Activated CD4-positive, alpha-beta T cell treated with anti-CD3 and anti-CD28 coated beads, Interleukin-2, Interleukin-6, amounts not matched to agents 100 ng/mL and 50 ng/mL, durations not matched to agents 16 hours and 8 hours (primary cell): ENCODE measurements around the gene PCK1.

Experiments
- DNase-seq: peaks from one replicate; pipeline ENCODE4 v3.0.0-alpha.2; 2020

The PCK1 gene

DNA sequence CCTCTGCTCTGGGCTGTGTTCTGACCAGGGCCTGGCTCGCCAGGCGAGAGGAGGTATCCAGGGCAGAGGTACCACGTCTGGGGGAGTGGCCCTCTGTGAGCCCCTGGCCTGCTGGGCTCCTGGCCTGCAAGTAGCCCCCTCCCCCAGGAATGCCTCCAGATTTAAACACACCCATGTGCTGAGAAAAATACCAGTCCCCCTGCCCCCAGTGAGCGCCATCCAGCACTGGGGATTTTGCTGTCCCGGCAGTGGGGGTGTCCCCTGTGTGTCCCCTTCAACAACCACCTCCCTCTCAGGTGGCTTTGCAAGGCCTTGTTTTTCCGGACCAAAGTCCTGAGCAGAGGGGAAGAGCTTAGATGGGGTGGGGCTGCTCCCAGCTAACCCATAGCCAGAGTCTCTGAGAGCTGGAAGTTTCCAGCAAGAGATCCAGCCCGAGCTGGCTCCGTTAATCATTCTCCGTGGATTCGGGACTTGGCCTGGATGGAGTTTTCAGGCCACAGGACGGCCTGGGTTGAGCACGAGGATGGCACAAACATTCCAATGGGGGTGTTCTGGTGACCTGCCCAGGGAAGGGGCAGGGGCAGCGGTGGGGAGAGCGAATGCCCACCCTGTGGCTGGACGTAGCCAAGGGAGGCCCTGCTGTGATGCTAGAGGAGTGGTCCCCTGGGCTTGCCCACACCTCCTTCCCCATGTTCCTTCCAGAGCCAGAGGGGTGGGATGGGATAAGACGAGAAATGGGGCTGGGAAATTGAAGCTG lies 29.0 kb downstream of the PCK1 start:
- DNase-seq = no peak

DNA sequence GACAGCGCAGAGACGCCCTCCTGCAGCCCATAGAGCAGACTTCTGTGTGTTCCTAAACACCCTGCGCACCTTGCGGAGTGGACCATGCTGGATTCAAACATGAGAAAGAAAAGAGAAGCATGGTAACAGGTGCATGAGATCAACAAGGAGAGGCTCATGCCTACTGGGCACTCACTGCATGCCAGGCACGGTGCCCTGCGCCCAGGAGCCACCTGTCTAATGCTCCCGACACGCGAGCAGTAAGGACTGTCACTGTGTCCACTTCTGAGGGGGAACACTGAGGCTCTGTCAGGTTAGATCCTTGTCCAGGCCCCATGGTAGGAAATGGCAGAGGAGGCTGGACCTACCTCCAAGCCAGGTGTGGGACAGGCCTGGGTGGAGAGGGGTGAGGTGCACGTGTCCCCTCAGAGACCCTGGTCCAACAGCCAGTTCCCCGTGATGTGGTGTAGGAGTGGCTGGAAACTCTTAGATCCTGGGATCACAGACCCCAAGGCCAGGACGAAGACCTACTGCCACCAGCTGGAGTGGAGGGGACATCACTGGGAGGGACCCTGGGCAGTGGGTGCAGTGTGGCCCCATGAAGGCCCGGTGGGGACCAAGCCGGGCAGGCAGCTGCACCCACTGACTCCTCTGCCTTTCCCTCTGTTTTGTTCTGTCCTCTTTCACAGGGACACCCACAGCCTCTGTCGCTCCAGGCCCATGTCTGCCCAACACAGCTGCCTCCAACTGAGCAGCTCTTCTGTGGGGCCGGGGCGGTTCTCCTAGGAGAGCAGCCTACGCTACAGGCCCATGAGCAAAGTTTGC lies 29.8 kb downstream of the PCK1 start:
- no peak for DNase-seq

DNA sequence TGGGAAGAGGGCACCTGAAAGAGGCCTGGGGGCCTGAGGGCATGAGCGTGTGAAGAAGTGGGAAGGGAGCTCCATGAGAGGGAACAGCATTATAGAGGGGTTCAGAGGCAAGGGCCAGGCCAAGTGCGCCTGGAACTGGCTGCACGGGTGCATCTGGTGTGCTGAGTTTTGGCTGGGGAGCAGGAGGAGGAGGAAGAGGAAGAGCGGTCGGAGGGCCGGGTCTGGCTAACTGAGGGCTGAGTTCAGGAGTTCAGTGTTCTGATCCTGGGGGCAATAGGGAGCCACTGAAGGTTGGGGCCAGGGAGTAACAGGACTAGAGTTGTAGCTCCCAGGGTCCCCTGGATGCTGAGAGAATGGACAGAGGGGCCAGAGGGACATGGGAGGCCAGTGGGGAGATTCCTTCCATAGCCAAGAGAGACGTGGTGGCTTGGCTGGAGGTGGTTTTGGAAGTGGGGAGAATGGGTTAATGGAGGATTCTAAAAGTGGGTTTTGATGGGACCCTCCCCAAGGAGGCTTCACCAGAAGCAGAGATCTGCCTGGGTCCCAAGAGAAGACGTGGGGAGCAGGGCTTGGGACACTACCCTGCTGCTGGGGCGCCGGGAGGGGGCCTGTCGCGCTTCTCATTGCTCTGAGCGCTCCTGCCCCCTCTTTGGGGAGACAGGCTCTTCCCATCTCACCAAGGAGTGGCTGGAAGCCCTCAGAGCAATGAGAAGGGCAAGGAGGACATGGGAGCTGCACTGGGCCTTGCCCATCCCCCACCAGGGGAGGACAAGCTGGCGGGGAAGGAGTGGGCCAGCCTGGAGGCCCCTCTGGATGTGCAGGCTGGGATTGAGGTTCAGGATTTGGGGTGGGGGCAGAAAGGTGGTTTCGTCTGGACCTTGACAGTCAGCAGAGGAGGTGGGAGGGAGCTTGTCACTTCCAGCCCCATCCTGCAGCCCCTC lies 30.6 kb downstream of the PCK1 start:
- no peak for DNase-seq

DNA sequence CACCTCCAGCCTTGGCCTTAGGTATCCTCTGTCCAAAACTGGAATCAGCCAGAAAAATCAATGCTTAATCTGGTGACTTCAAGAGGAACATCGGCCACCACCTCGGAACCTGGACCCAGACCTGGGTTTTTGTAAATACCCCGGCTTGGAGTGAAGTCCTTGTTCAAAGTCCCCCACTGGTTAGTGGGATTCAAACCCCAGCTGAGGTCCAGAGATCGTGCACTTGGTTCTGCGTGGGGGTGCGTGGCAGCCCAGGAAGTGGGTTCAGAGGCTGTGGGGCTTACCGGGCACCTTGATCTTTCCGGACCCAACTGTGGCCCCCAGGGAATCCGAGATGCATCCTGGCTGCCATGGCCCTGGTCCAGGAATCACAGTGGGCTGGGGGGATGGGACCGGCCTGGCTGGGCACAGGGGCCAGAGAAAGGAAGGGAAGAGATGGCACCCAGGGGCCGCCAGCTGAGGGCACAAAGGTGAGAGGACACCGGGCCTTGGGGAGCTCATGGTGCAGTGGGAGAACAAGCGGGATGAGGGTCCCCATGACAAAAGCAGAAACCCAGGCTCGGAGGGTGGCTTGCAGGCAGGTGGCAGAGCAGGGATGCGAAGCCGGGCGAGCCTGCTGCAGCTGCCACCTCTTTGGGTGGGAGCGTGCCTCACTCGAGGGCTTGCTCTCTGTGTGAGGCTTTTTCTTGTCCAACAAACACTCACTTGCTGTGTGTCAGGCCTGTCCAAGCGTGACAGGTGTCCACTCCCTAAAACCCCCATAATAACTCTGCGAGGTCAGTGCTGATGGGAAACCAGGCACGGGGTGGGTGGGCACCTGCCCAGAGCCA lies 31.6 kb downstream of the PCK1 start:
- no peak for DNase-seq

DNA sequence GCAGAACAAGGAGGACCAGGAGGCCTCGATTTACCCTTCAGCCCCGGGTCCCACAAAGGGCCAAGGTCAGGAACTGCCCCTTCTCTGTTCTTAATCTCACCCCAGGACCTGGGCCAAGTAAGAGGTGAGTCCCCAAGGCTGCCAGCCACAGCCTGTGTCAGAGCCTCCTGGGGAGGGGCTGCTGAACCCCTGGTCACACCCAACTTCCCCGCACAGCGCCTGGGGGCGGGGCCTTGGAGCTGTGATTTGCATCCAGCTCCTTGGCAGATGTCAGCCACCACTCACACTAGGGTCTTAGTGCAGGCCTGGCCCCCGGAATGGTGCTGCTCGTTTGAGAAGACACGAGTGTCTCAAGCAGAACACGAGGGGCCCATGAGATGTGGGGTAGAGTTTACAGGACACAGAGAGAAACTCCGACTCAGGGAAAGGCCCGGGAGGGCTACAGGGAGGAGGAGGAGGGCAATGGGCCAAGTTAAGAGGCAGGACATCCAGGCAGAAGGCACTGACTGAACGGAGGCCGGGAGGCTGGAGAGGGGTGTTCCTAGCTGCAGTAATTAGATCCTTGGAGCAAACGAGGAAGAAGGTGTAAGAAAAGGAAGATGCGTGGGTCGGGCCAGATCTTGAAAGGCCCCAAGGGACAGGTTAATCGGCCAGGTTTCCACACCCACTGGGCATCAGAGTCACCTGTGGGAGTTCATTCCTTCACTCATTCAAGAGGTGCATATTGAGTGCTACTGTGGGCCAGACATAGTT lies 32.4 kb downstream of the PCK1 start:
- no peak for DNase-seq

DNA sequence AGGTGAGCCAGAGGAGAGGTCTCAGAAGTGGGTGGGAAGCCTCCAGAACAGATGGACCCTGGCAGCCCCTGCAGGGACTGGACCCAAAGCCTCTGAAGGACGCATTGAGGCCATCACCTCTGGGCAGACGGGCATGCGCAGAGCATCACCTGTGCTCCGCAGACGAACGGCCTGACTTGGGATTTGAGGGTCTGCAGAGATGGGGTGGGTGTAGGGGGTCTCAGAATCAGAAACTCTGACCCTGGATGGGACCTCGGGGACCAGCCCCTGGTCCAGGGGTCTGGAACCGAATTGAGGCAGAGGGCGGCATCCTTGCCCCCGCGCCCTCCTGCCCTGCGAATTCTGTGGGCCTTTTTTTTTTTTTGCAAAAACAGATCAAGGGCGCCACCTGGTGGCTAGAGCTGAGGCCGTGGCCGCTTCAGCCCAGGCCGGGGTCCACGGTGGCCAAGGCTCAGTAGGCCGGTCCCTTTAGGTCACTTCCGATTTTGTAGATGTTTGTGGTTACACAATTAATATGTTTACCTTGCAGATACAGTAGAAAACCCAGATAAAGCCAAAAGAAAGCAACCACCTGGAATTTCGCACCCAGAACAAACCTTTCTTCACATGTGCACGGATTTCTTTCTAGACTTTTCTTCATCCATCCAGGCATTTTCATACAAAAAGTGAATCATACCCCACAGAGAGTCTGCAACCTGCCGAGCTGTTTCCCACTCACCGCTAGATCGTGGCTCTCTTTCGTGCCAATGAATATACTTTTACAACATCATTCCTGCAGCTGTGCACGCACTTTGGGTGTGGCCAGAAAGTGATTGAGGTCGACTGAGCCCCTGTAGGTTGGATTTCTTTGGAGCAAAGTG lies 33.4 kb downstream of the PCK1 start:
- peak; percentile 53 for DNase-seq

DNA sequence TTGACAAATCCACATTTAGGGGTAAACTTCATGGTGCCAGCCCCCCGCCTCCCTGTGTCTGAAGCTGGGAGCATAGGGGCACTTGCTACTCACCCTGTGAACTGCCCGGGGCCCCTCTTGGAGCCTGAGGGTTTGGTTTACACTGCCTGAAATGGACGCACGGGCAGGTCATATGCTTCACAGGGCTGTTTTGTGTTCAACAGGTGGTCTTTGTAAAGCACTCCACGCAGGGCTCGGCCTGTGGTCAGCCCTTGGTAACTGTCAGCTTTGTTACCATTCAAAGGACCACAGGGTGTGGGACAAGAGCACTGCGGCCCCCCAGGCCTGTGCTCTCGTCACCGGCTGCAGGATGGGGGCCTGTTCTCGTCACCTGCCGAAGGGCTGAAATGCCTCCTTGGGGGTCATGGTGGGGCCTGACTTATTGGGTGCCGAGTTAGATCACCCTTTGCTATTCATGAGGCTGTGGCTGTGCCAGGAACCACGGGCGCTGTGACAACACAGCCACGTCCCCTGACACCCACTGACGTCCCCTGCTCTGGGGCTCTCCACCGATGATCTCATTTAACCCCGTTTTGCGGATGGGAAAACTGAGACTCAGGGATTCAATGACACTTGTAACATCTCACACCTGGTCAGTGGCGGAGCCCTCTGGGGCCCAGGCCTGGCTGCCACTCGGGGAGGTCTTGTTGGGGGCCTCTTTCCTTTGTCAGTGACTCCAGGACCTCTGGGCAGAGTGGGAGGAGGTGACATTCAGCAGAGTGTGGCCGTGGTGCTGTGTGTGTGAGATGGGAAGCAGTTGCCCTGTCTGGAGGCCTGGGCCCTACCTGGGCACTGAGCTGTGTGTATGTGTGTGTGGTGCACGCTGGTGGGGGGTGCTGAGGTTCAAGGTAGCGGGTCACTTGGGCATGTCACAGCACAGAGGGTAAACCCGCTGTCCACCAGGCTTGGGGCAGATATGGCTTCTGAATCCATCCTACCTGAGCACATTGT lies 34.4 kb downstream of the PCK1 start:
- DNase-seq = no peak

DNA sequence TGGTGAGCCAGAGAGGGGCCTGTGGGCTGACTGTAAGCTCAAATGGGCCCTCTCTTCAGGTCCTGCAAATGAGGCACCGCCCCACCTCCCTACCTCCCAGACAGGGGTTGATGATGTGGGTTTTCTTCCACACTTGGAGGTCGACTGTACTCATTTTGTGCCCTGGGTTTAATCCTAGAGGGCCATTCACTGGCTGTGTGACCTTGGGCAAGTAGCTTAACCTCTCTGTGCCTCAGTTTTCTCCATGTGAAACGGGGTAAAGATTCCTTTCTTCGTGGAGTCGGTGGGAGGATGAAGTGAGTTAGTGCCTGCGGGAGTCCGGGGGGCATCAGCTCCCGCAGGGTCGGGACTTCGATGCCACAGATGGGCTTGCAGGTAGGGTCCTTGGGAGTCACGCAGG lies 35.4 kb downstream of the PCK1 start:
- DNase-seq = no peak

DNA sequence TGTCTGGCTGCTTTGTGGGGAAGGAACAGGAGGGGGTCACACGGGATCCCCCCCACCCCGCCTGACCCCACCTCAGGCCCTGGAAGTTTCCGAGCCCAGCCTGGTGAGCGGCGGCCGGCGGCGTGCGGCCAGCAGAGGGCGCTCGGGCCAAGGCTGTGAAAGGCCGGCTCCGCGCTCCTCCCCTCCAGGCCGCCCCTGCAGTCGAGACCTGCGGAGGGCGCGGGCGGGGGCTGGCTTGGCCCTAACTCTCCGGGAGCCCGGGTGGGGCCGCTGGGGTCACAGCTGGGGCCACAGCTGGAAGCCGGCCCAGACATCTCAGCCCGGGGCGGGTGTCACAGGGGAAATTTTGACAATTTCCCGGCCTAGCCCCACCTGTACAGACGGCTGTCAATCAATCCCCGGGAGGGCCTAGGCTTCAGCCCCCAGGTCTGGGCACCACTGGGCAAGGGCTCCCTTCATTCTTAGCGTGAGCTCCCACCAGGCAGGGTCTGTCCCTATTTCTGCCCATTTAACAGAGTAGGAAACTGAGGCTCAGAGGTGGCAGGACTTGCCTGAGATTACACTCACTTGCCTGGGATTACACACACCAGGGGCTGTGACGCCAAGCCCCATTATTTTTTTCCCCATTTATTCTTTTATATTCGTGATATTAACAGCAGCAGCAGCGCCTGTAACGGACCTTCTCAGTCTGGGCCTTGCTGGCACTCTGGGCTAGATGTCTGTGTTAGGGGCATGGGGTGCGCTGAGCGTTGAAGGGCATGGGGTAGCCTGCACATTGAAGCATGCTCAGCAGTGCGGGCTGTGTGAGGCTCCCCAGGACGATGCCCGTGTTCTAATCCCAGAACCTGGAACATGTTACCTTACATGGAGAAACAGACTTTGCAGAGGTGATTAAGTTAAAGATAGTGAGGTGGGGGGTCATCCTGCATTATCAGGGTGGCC lies 36.4 kb downstream of the PCK1 start:
- peak; percentile 72 for DNase-seq

DNA sequence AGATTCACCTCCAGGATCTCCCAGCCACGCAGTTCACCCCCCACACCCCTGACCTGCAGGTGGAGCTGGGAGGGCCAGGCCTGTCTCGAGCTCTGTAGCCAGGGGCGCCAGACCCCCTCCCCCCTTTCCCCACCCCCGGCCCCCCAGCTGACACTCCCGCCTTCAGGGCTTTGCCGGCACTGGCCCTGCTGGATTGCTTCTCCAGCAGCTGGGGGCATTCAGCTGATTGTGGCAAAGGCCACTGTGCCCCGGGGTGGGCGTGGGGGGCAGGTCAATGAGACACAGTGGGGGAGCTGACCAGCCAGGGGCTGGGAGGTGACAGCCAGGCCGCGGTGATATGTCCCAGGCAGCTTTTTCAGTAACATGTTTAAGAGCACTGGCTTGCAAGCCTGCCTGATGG lies 37.1 kb downstream of the PCK1 start:
- DNase-seq = no peak

DNA sequence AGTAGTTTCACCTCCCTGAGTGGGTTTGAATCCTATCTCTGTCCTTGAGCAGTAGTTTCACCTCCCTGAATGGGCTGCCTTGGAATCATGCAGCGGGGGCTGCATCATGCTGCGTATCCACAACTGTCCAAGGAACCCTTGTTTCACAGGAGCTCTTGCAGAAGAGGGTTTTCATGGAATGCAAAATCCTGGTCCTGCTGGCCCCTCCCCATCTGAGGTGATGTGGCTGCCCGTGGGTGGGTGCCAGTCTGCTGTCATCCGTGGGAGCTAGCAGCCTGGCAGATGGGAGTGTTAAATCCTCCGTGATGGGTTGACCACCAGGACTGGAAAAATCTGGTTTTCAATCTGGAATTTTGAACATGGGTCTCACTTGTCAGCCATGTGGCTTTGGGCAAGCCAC lies 37.6 kb downstream of the PCK1 start:
- no peak for DNase-seq

DNA sequence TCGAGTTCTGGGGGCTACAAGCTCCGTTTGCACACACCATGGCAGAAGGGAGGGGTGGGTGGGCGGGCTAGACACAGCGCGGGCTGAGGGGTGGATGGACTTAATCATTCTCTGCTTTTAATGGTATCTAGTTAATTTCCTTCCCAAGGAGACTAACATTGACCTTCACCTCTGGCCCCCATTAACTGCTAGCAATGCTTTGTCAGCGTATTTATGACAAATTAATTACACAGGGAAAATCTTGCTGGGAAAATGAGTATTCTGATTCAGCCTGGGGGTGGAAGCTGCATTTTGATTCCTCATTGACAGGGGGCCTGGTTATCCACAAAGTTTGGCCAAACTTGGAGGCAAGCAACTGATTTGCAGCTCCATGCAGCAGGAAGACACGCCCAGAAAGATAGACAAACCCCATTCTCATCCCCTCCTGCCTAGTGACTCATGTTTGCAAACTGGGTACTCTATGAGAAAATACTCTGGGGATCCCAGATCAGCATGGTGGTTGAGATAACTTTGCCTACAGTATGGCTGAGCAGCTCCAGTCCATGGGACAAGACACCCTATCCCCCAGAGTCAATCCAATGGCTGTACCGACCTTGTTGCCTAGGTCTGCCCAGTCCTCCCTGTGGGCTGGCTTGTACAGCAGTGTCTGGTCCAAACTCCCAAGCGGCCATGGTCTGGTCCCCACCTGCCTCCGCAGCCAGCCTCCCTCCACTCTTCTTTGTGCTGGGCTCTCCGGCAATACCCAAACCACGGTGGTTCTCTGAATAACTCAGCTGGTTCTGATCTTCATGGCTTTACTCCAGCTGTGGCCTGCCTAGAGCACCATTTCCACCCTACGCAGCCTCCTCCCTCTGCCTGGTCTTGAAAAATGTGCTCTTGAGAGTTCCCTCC lies 39.7 kb downstream of the PCK1 start:
- peak; percentile 45 for DNase-seq

DNA sequence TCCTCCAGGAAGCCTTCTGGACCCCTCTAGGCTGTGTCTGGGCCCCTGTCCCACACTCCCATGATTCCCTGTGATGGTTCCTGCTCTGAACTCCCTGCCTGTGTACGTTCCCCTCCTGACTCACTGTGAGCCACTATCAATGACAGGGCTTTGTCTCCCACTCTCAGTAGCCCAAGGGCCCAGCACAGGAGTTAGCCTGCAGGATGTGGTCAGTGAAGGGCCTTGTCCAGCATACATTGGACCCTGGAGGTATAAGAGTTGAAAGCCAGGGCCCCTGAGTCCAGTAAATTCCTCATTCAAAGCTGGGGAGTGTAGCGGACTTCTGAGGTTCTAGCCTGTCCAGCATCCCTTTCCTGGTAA lies 40.3 kb downstream of the PCK1 start:
- no peak for DNase-seq

DNA sequence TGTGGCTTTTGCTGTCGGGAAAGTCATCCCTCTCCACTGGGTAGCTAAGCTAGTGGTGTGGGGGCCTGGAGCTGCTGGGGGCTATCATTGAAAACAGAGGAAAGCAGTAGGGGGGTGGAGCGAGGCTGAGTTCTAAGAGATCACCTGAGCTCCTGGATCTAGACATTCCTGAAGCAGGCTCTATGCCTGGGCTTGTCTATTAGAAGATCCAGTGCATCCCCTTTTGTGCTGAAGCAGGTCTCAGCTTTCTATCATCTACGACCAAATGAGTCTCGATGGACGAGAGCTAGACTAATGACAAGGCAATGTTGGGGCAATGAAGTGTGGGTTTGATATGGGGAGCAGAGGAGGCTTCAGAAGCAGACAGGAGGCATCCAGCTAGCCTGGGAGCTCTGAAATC lies 40.8 kb downstream of the PCK1 start:
- no peak for DNase-seq

DNA sequence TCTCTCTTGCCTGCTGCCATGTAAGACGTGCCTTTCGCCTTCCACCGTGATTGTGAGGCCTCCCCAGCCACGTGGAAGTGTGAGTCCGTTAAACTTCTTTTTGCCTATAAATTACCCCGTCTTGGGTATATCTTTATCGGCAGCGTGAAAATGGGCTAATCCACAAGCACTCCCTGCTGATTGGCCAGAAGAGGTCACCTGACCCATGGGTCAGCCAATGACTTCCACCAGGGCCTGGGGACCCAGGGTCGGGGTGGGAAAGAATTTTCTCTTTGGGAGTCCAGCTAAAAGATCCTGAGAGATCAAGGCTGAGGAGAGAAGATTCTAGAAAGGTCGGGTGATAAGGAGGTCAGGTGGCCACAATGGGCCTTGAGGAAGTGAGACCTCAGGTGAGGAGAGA lies 42.2 kb downstream of the PCK1 start:
- no peak for DNase-seq

DNA sequence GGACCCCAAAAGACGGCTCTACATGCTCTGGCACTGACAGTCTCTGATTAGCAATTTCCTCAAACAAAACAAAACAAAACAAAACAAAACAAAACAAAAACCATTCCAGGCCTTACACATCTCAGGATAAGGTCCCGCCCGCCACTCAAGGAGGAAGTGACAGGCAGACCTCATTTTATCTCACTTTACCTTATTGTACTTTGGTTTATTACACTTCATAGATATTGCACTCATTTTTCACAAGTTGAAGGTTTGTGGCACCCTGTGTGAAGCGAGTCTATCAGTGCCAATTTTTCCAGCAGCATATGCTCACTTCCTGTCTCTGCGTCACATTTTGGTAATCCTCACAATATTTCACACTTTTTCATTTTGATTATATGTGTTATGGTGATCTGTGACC lies 44.1 kb downstream of the PCK1 start:
- no peak for DNase-seq

DNA sequence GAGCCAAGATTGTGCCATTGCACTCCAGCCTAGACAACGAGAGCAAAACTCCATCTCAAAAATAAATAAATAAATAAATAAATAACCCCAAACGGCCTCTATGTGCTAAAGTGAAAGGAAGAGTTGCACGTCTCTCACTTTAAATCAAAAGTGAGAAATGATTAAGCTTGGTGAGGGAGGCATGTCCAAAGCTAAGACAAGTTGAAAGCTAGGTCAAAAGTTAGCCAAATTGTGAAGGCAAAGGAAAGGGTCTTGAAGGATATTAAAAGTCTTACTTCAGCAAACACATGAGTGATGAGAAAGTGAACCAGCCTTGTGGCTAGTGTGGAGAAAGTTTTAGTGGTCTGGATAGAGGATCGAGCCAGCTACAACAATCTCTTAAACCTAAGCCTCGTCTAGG lies 45.0 kb downstream of the PCK1 start:
- no peak for DNase-seq
